GM23248 (cell line): ENCODE measurements around the gene APOM. TPM values are rescaled to one million over a fixed set of nuclear protein-coding genes. Genes with fewer than 3 reads are reported as not detected.

ENCODE experiments used
- DNase-seq: peaks from one replicate; pipeline ENCODE4 v3.0.0-alpha.2; 2015
- H2AFZ ChIP-seq: fragments of 200-600 bp; sonication (generic); 2 replicates; pipeline ENCODE4 v1.6.1; 2016; ENCODE audit warnings: antibody characterized with exemption
- H3F3A ChIP-seq: fragments of 200-600 bp; sonication (generic); 2 replicates; pipeline ENCODE4 v1.6.1; 2016; ENCODE audit warnings: mild to moderate bottlenecking, antibody characterized with exemption, mixed run types; ENCODE audit not compliant: insufficient read depth
- H3K27ac ChIP-seq: fragments of 200-600 bp; sonication (generic); 2 replicates; pipeline ENCODE4 v1.5.1; 2016; ENCODE audit warnings: mild to moderate bottlenecking
- H3K27me3 ChIP-seq: fragments of 200-600 bp; sonication (generic); replicated peaks from 2 replicates; pipeline ENCODE4 v1.6.1; 2016; ENCODE audit warnings: mild to moderate bottlenecking; ENCODE audit not compliant: insufficient read depth
- H3K36me3 ChIP-seq: fragments of 200-600 bp; sonication (generic); 2 replicates; pipeline ENCODE4 v1.6.1; 2016; ENCODE audit warnings: low read depth, mild to moderate bottlenecking
- H3K4me1 ChIP-seq: fragments of 200-600 bp; sonication (generic); 2 replicates; pipeline ENCODE4 v1.6.1; 2016; ENCODE audit warnings: mild to moderate bottlenecking; ENCODE audit not compliant: insufficient read depth
- H3K4me2 ChIP-seq: fragments of 200-600 bp; sonication (generic); one replicate; pipeline ENCODE4 v1.6.1; 2016; ENCODE audit warnings: mild to moderate bottlenecking; ENCODE audit not compliant: unreplicated experiment
- H3K4me3 ChIP-seq: fragments of 200-600 bp; sonication (generic); 2 replicates; pipeline ENCODE4 v1.5.1; 2016; ENCODE audit warnings: mild to moderate bottlenecking
- H3K79me2 ChIP-seq: fragments of 200-600 bp; sonication (generic); 2 replicates; pipeline ENCODE4 v1.6.1; 2016; ENCODE audit warnings: mild to moderate bottlenecking; ENCODE audit not compliant: insufficient read depth
- H3K9ac ChIP-seq: fragments of 200-600 bp; sonication (generic); 2 replicates; pipeline ENCODE4 v1.6.1; 2016; ENCODE audit warnings: mild to moderate bottlenecking
- H3K9me2 ChIP-seq: fragments of 200-600 bp; sonication (generic); 2 replicates; pipeline ENCODE4 v1.6.1; 2016; ENCODE audit warnings: mixed run types, mild to moderate bottlenecking, moderate library complexity; ENCODE audit not compliant: insufficient read depth
- H3K9me3 ChIP-seq: fragments of 200-600 bp; sonication (generic); one replicate; pipeline ENCODE4 v1.6.1; 2017; ENCODE audit warnings: low read depth
- H4K20me1 ChIP-seq: fragments of 200-600 bp; sonication (generic); 2 replicates; pipeline ENCODE4 v1.6.0; 2016; ENCODE audit not compliant: insufficient read depth
- EZH2 ChIP-seq: fragments of 200-600 bp; sonication (generic); IDR thresholded peaks from 2 replicates; pipeline ENCODE4 v1.6.1; 2018; ENCODE audit warnings: antibody characterized with exemption, mild to moderate bottlenecking; ENCODE audit not compliant: insufficient read depth, poor library complexity, severe bottlenecking
- EZH2phosphoT487 ChIP-seq: fragments of 200-600 bp; sonication (generic); IDR thresholded peaks from 2 replicates; pipeline ENCODE4 v1.6.1; 2018; ENCODE audit warnings: antibody characterized with exemption, moderate library complexity, mild to moderate bottlenecking, low read depth; ENCODE audit not compliant: insufficient read depth
- WGBS, 2 experiments: methylation state at CpG; one replicate each; pipeline ENCODE4 v1.1.6; 2015 to 2017; ENCODE audit warnings: low lambda C conversion rate in 2 of 2, low coverage in 1 of 2; ENCODE audit errors: missing lambda C conversion rate in 2 of 2; 5-methylcytosine and 5-hydroxymethylcytosine counted together
- in situ Hi-C: fragments of 300-500 bp; cut with MboI; formaldehyde crosslinking; loops from 2 replicates; pipeline ENCODE4 v1.15.0; 2020
- polyA plus RNA-seq: library from polyadenylated mRNA; unstranded; fragments of >200 nt; fragmentation: Nextera tagmentation; extraction: Ambion mirVana; gene quantifications from 2 replicates; pipeline ENCODE4 v1.2.1, GENCODE V29; 2016
- total RNA-seq: library from RNA; depleted of rRNA; stranded (reverse); fragments of >200 nt; shearing (Covaris generic); gene quantifications from 2 replicates; pipeline ENCODE4 v1.2.3, GENCODE V29; 2014

Gene APOM
- total and polyA plus RNA-seq, 2 experiments from 2014 or later: 0.76 to 5.9 TPM

- no peak for DNase-seq
- Histone ChIP-seq H3K79me2 (peaks cover 36% of the 10 kb centered on the region), H3K36me3 (peaks cover 6% of the 10 kb centered on the region; the same call in 1 of the 2 replicates), H2AFZ (no peak overlapping the region), H3K9me2 (no peaks in the 10 kb centered on the region), H3K4me2 (no peak overlapping the region), H3K9ac (peak overlapping the region; percentile 86; the same call in 1 of the 2 replicates), H3K4me3 (no peak overlapping the region), H3K27ac (no peak overlapping the region), H3K9me3 (no peaks in the 10 kb centered on the region), H3K4me1 (peaks cover 8% of the 10 kb centered on the region), H3K27me3 (no peaks in the 10 kb centered on the region), H3F3A (no peaks in the 10 kb centered on the region), H4K20me1 (no peaks in the 10 kb centered on the region)
- in situ Hi-C loops: no loop called here
- TF ChIP-seq EZH2phosphoT487 (no peak), EZH2 (no peak)
- 83 to 88% methylated on average over 5 of the region's 5 CpGs for WGBS, 2 experiments
These were observed 45.2 kb downstream of the APOM start for GRCh38 chr6:31700740-31701401.

DNA sequence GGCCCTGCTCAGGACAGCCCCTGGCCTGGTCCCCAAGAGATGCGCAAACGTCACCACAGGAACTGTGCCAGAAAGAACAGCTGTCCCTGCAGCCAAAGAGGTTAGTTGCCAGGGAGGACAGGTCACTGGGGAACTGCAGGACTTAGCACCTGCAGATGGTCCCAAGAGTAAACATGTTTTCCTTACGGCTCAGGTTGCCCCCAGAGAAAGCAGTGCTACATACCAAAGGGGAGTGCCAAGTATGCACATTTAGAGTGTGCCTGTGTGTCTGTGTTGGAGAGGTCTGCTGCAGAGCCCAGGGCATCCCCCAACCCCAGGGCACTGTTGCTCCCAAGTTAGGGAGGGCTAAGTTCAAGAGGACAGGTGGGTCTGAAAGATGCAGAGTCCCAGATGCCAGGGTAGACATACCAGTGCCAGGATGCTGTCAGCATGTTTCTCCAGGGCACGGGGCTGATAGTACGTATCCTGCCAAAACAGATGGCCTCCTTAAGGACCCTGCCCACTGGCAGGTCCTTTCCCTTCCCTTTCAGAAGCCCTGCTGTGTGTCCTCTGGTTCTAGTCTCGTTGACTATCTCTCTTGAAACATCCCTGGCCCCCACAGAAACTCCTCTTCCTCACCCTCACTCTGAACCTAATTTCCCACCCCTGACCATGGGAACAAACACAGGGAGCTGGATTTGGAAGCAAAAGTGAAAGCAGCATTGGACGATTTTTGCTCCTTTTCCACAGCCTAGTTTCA, 46.1 kb downstream of the APOM start:
- peaks cover 6% of the 10 kb centered on the region; the same call in 1 of the 2 replicates for H3K36me3 ChIP-seq
- DNase-seq: peak; percentile 56
- H4K20me1 ChIP-seq: no peaks in the 10 kb centered on the region
- H3K27ac ChIP-seq: peak overlapping the region; percentile 90
- H3K79me2 ChIP-seq: peaks cover 36% of the 10 kb centered on the region
- H3F3A ChIP-seq: no peaks in the 10 kb centered on the region
- H3K9me2 ChIP-seq: no peaks in the 10 kb centered on the region
- H3K9ac ChIP-seq: peak overlapping the region; percentile 86
- H3K4me2 ChIP-seq: peak overlapping the region; percentile 99
- H3K4me1 ChIP-seq: peaks cover 8% of the 10 kb centered on the region
- peak overlapping the region; percentile 96 for H2AFZ ChIP-seq
- WGBS, 2 experiments: 25 to 29% methylated on average over 7 of the region's 7 CpGs
- H3K9me3 ChIP-seq: no peaks in the 10 kb centered on the region
- no peaks in the 10 kb centered on the region for H3K27me3 ChIP-seq
- H3K4me3 ChIP-seq: peak overlapping the region; percentile 96
- no peak for TF ChIP-seq EZH2
- TF ChIP-seq EZH2phosphoT487: no peak
- in situ Hi-C loops: no loop called here

GRCh38 chr6:31702405-31702818, 46.7 kb downstream of the APOM start:
- Histone ChIP-seq H3K4me3 (peak overlapping the region; percentile 96), H3K27me3 (no peaks in the 10 kb centered on the region), H3K9me2 (no peaks in the 10 kb centered on the region), H3K4me2 (peak overlapping the region; percentile 99), H3K9ac (peak overlapping the region; percentile 86), H2AFZ (peak overlapping the region; percentile 96), H3K4me1 (peaks cover 8% of the 10 kb centered on the region), H4K20me1 (no peaks in the 10 kb centered on the region), H3K9me3 (no peaks in the 10 kb centered on the region), H3F3A (no peaks in the 10 kb centered on the region), H3K79me2 (peaks cover 36% of the 10 kb centered on the region), H3K36me3 (peaks cover 6% of the 10 kb centered on the region; the same call in 1 of the 2 replicates), H3K27ac (peak overlapping the region; percentile 90)
- TF ChIP-seq EZH2: no peak
- TF ChIP-seq EZH2phosphoT487: no peak
- no peak for DNase-seq
- in situ Hi-C loops: no loop called here
- WGBS, 2 experiments: 1 to 2% methylated on average over 10 of the region's 10 CpGs

DNA sequence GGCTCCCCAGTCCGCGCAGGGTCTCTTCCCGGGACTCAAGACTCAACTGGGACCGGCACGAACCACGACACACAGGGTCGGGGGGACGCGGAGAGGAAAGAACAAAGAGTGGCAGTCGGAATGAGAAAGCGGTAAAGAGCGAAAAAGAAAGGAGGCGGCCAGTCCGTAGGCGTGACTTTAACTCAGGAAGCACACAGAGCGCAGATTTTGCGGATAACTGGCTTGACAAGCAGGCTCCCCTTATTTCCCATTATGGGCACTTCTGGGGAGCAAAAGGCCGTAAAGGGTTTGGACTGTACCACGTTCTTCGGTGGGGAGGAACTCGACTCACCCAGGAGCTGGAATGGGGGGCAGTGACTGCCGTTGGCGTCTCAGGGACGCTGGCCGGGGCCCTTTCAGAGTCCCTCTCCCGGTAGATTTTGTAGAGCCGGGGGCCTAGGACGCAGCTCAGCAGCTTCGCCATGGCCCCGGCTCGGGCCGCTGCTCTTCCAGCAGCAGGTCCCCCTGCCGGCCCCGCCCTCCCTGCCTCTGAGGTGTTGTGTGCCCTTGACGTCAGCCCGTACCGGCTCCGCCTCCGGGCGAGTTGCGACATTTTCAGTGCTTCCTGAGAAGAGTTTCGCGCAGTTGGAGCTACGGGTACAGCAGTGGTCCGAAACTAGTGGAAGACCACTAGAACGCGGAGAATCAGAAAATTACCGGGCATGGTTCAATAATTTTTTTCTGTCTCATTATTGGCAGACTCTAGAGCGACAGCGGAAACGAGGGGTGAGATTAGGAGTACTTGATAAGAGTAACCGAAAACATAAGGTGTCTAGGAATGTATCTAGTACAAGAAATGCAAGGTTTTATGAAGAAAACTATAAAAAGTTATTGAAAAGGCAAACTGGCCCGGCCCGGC, 47.4 kb downstream of the APOM start, which contains the start of gene ABHD16A:
Gene ABHD16A, minus strand, starts transcription at position 506 of the 898 bp plus-strand sequence. Its CDS starts 43 bp downstream, at position 463.
- no peaks in the 10 kb centered on the region for H4K20me1 ChIP-seq
- no peak for TF ChIP-seq EZH2
- no peak for TF ChIP-seq EZH2phosphoT487
- H3K36me3 ChIP-seq: peaks cover 6% of the 10 kb centered on the region; the same call in 1 of the 2 replicates
- peaks cover 36% of the 10 kb centered on the region for H3K79me2 ChIP-seq
- H3K4me3 ChIP-seq: peak within 1 kb of the TSS; percentile 96
- peak within 1 kb of the TSS; percentile 86 for H3K9ac ChIP-seq
- H2AFZ ChIP-seq: peak within 1 kb of the TSS; percentile 96
- no peaks in the 10 kb centered on the region for H3F3A ChIP-seq
- WGBS, 2 experiments: 2% methylated on average over 48 to 54 of the region's 54 CpGs
- H3K27ac ChIP-seq: peak within 1 kb of the TSS; percentile 90
- peak; percentile 99 for DNase-seq
- H3K4me1 ChIP-seq: peaks cover 8% of the 10 kb centered on the region
- H3K9me3 ChIP-seq: no peaks in the 10 kb centered on the region
- H3K4me2 ChIP-seq: peak within 1 kb of the TSS; percentile 99
- no peaks in the 10 kb centered on the region for H3K9me2 ChIP-seq
- H3K27me3 ChIP-seq: no peaks in the 10 kb centered on the region
- in situ Hi-C loops: no loop called here
